A673 (cell line): Measurements from ENCODE around the gene RPL26. TPM values are rescaled to one million over a fixed set of nuclear protein-coding genes. Genes with fewer than 3 reads are reported as not detected.

Experiments used
- BruUV-seq: library from RNA; stranded (reverse); fragments of 400-500 nt; replicated peaks from 2 replicates; lab custom pipeline; 2021; lab: Mats Ljungman, UMichigan
- CTCF ChIA-PET: fragments of 300-600 bp; sonication (Branson Sonifier 250); formaldehyde crosslinking; loops from one replicate; lab custom pipeline; 2022; ENCODE audit warnings: antibody characterized with exemption; lab: Charles Lee
- POLR2A ChIA-PET: fragments of 300-600 bp; sonication (Branson Sonifier 250); formaldehyde crosslinking; loops from one replicate; lab custom pipeline; 2022; ENCODE audit warnings: antibody characterized with exemption; ENCODE audit not compliant: low non-redundant PET; lab: Charles Lee
- DNase-seq: peaks from one replicate; pipeline ENCODE4 v3.0.0-alpha.2; 2015; ENCODE audit warnings: low spot score
- H3K27ac ChIP-seq: fragments of 200-600 bp; sonication (generic); 2 replicates; pipeline ENCODE4 v1.5.1; 2016; ENCODE audit warnings: mixed run types, low read depth, mild to moderate bottlenecking, mixed read lengths, antibody characterized with exemption, low read length; ENCODE audit not compliant: poor library complexity, severe bottlenecking
- H3K27me3 ChIP-seq: fragments of 200-600 bp; sonication (generic); replicated peaks from 2 replicates; pipeline ENCODE4 v1.6.1; 2017; ENCODE audit warnings: mixed run types, low read depth, mild to moderate bottlenecking, mixed read lengths, antibody characterized with exemption, low read length; ENCODE audit not compliant: insufficient read depth, poor library complexity
- H3K36me3 ChIP-seq: fragments of 200-600 bp; sonication (generic); 2 replicates; pipeline ENCODE4 v1.6.1; 2016; ENCODE audit warnings: mixed run types, mild to moderate bottlenecking, mixed read lengths, antibody characterized with exemption, low read length; ENCODE audit not compliant: insufficient read depth, poor library complexity, severe bottlenecking
- H3K4me1 ChIP-seq: fragments of 200-600 bp; sonication (generic); 2 replicates; pipeline ENCODE4 v1.6.1; 2017; ENCODE audit warnings: mixed run types, mild to moderate bottlenecking, mixed read lengths, antibody characterized with exemption, low read length; ENCODE audit not compliant: insufficient read depth, poor library complexity, severe bottlenecking
- H3K4me3 ChIP-seq: fragments of 200-600 bp; sonication (generic); 2 replicates; pipeline ENCODE4 v1.5.1; 2016; ENCODE audit warnings: low read depth, mixed run types, mild to moderate bottlenecking, mixed read lengths, low read length; ENCODE audit not compliant: poor library complexity, severe bottlenecking
- H3K9me3 ChIP-seq: fragments of 200-600 bp; sonication (generic); 2 replicates; pipeline ENCODE4 v1.6.1; 2016; ENCODE audit warnings: mixed run types, low read depth, mild to moderate bottlenecking, mixed read lengths, antibody characterized with exemption, low read length; ENCODE audit not compliant: poor library complexity, severe bottlenecking
- CTCF ChIP-seq: fragments of 300-800, 200-600 bp; sonication (generic); conservative IDR thresholded peaks from 2 replicates; pipeline ENCODE4 v1.5.1; 2017; ENCODE audit warnings: low read depth, mild to moderate bottlenecking, antibody characterized with exemption, low read length, moderate library complexity, mixed read lengths
- EZH2 ChIP-seq: fragments of 200-600 bp; sonication (generic); IDR thresholded peaks from 2 replicates; pipeline ENCODE4 v1.6.1; 2017; ENCODE audit warnings: borderline replicate concordance, low read depth, mild to moderate bottlenecking, mixed read lengths, antibody characterized with exemption, low read length; ENCODE audit not compliant: poor library complexity, severe bottlenecking
- intact Hi-C: fragments of 100-400 bp; cut with micrococcal nuclease; formaldehyde crosslinking; loops from one replicate; pipeline ENCODE4 v1.10.0; 2022; ENCODE audit not compliant: unreplicated experiment
- total RNA-seq: library from RNA; stranded (reverse); gene quantifications from 2 replicates; pipeline ENCODE4 v1.2.3, GENCODE V29; 2021

The RPL26 gene
- total RNA-seq, 1 experiment from 2014 or later = 1,604 TPM

GRCh38 chr17:8419305-8419704 is 36.3 kb upstream of the RPL26 start:
- Histone ChIP-seq H3K36me3 (no peaks in the 10 kb centered on the region), H3K4me1 (no peaks in the 10 kb centered on the region), H3K9me3 (no peaks in the 10 kb centered on the region), H3K27me3 (no peaks in the 10 kb centered on the region), H3K4me3 (no peak overlapping the region), H3K27ac (no peak overlapping the region)
- no peak for DNase-seq
- BruUV-seq = no TSS peak
- intact Hi-C loops = loop anchor here (10.0 kb wide), 1 partner anchor 475 kb away; no protein-coding TSS in a partner anchor
- POLR2A ChIA-PET = no interaction called here
- CTCF ChIA-PET = no interaction called here
- TF ChIP-seq EZH2 = no peak
- TF ChIP-seq CTCF = no peak

GRCh38 chr17:8418471-8418870 is 35.5 kb upstream of the RPL26 start:
- CTCF ChIA-PET = no interaction called here
- no peaks in the 10 kb centered on the region for H3K9me3 ChIP-seq
- intact Hi-C loops = loop anchor here (10.0 kb wide), 1 partner anchor 476 kb away; no protein-coding TSS in a partner anchor
- no peak overlapping the region for H3K4me3 ChIP-seq
- DNase-seq = no peak
- no peaks in the 10 kb centered on the region for H3K27me3 ChIP-seq
- TF ChIP-seq EZH2 (no peak), CTCF (no peak)
- no peak overlapping the region for H3K27ac ChIP-seq
- no peaks in the 10 kb centered on the region for H3K4me1 ChIP-seq
- BruUV-seq = no TSS peak
- no peaks in the 10 kb centered on the region for H3K36me3 ChIP-seq
- POLR2A ChIA-PET = no interaction called here

- intact Hi-C loops = loop anchor here (10.0 kb wide), 1 partner anchor 477 kb away; no protein-coding TSS in a partner anchor
- Histone ChIP-seq H3K4me3 (no peak overlapping the region), H3K4me1 (no peaks in the 10 kb centered on the region), H3K9me3 (no peaks in the 10 kb centered on the region), H3K27ac (no peak overlapping the region), H3K27me3 (no peaks in the 10 kb centered on the region), H3K36me3 (no peaks in the 10 kb centered on the region)
- BruUV-seq = no TSS peak
- ChIA-PET POLR2A (no interaction called here), CTCF (no interaction called here)
- TF ChIP-seq CTCF = no peak
- no peak for TF ChIP-seq EZH2
- DNase-seq = no peak
Observed at GRCh38 chr17:8417806-8418205, 34.8 kb upstream of the RPL26 start.
